Measurements from ENCODE around the gene MAPK9.

Gene MAPK9

GRCh38 chr5:180201051-180201987, 90.6 kb downstream of the MAPK9 start:
- DNase-seq = no peak

GRCh38 chr5:180199390-180199789, 92.5 kb downstream of the MAPK9 start:
- no peak for DNase-seq

GRCh38 chr5:180198208-180198607, 93.7 kb downstream of the MAPK9 start:
- no peak for DNase-seq

- no peak for DNase-seq
Measured at GRCh38 chr5:180197016-180197702, 94.7 kb downstream of the MAPK9 start.

- DNase-seq = no peak
Measured at GRCh38 chr5:180194410-180195345, 97.2 kb downstream of the MAPK9 start.

GRCh38 chr5:180193749-180194375, 98.0 kb downstream of the MAPK9 start:
- no peak for DNase-seq

GRCh38 chr5:180191716-180192115, 100.2 kb downstream of the MAPK9 start:
- DNase-seq = no peak

GRCh38 chr5:180187767-180188166, 104.1 kb downstream of the MAPK9 start:
- DNase-seq = no peak

All from NCI-H1105 (cell line).